Testis (tissue), 3 donors: ENCODE measurements around the gene GFRA1. TPM values are rescaled to one million over a fixed set of nuclear protein-coding genes. Genes with fewer than 3 reads are reported as not detected.

Source experiments
- DNase-seq: peaks from one replicate; pipeline ENCODE4 v3.0.0-alpha.2; 2019
- H3K27ac ChIP-seq, 2 donors: fragments of 200-600 bp; sonication (generic); one replicate each; pipeline ENCODE4 v1.5.1; 2019
- H3K27me3 ChIP-seq: fragments of 200-600 bp; sonication (generic); one replicate; pipeline ENCODE4 v1.5.1; 2019
- H3K36me3 ChIP-seq: fragments of 200-600 bp; sonication (generic); one replicate; pipeline ENCODE4 v1.5.1; 2017; ENCODE audit warnings: low read depth; ENCODE audit errors: missing control alignments
- H3K4me1 ChIP-seq: fragments of 200-600 bp; sonication (generic); one replicate; pipeline ENCODE4 v1.5.1; 2019
- H3K4me3 ChIP-seq, 2 donors: fragments of 200-600 bp; sonication (generic); one replicate each; pipeline ENCODE4 v1.5.1; 2017 to 2019
- H3K9me3 ChIP-seq: fragments of 200-600 bp; sonication (generic); one replicate; pipeline ENCODE4 v1.5.1; 2017
- CTCF ChIP-seq, 3 experiments: fragments of 450-650 bp in 2 of 3; fragments of 200-600 bp in 1 of 3; sonication (generic) in 1 of 3; IDR thresholded peaks; one replicate each; pipeline ENCODE4 v1.5.1; 2016 to 2019; ENCODE audit warnings: antibody characterized with exemption in 3 of 3, mild to moderate bottlenecking in 2 of 3, moderate library complexity in 1 of 3
- POLR2A ChIP-seq: fragments of 450-650 bp; IDR thresholded peaks from one replicate; pipeline ENCODE4 v1.6.1; 2017; ENCODE audit warnings: antibody characterized with exemption, mild to moderate bottlenecking, moderate library complexity
- WGBS, 2 donors: methylation state at CpG; one replicate each; pipeline ENCODE4 v1.1.5; 2018; 5-methylcytosine and 5-hydroxymethylcytosine counted together
- intact Hi-C: fragments of 100-400 bp; cut with DNase I; formaldehyde crosslinking; loops from one replicate; pipeline ENCODE4 v1.15.1; 2023; ENCODE audit warnings: low total_unique reads
- polyA plus RNA-seq: library from polyadenylated mRNA; stranded (reverse); fragments of 350-450 nt; fragmentation: Illumina TruSeq; extraction: RNeasy Lipid Tissue Mini Kit (QIAGEN cat#74804); gene quantifications from one replicate; pipeline ENCODE4 v1.2.3, GENCODE V29; 2014; ENCODE audit warnings: low read depth, low replicate concordance; ENCODE audit not compliant: insufficient read depth
- total RNA-seq, 2 donors: library from RNA; depleted of rRNA; stranded (reverse); fragments of >200 nt; gene quantifications; one replicate each; pipeline ENCODE4 v1.2.3, GENCODE V29; 2016

GFRA1 gene
- total and polyA plus RNA-seq, 3 donors from 2014 or later: 8.6 to 23.8 (median 17.7) TPM

- intact Hi-C loops: no loop called here
- no peak for DNase-seq
- Histone ChIP-seq H3K9me3 (no peaks in the 10 kb centered on the region), H3K27ac (no peak overlapping the region), H3K4me1 (no peaks in the 10 kb centered on the region), H3K27me3 (no peaks in the 10 kb centered on the region), H3K36me3 (no peaks in the 10 kb centered on the region), H3K4me3 (no peak overlapping the region)
- TF ChIP-seq POLR2A (no peak), CTCF (IDR thresholded peaks at IDR 0.05) (no peak)
- 86 to 88% methylated on average over 3 of the region's 3 CpGs for WGBS, 2 donors
Measured at GRCh38 chr10:116076621-116077020, 196.4 kb downstream of the GFRA1 start.

- intact Hi-C loops: no loop called here
- Histone ChIP-seq H3K4me1 (no peaks in the 10 kb centered on the region), H3K36me3 (no peaks in the 10 kb centered on the region), H3K27ac (no peak overlapping the region), H3K27me3 (no peaks in the 10 kb centered on the region), H3K9me3 (no peaks in the 10 kb centered on the region), H3K4me3 (no peak overlapping the region)
- no peak for TF ChIP-seq CTCF (IDR thresholded peaks at IDR 0.05)
- TF ChIP-seq POLR2A: no peak
- WGBS, 2 donors: 76 to 77% methylated on average over 7 of the region's 7 CpGs
- DNase-seq: no peak
Measured at GRCh38 chr10:116073510-116073909, 199.5 kb downstream of the GFRA1 start.

GRCh38 chr10:116073001-116073400 is 200.0 kb downstream of the GFRA1 start:
- Histone ChIP-seq H3K9me3 (no peaks in the 10 kb centered on the region), H3K27ac (no peak overlapping the region), H3K4me1 (no peaks in the 10 kb centered on the region), H3K4me3 (no peak overlapping the region), H3K27me3 (no peaks in the 10 kb centered on the region), H3K36me3 (no peaks in the 10 kb centered on the region)
- 85% methylated on average over 5 of the region's 5 CpGs for WGBS, 2 donors
- no peak for DNase-seq
- intact Hi-C loops: no loop called here
- TF ChIP-seq CTCF (IDR thresholded peaks at IDR 0.05) (no peak), POLR2A (no peak)

GRCh38 chr10:116071453-116072148 is 201.4 kb downstream of the GFRA1 start:
- TF ChIP-seq POLR2A (no peak), CTCF (IDR thresholded peaks at IDR 0.05) (no peak)
- DNase-seq: no peak
- 85 to 95% methylated on average over 5 of the region's 5 CpGs for WGBS, 2 donors
- Histone ChIP-seq H3K4me1 (no peaks in the 10 kb centered on the region), H3K4me3 (no peak overlapping the region), H3K9me3 (no peaks in the 10 kb centered on the region), H3K27me3 (no peaks in the 10 kb centered on the region), H3K36me3 (no peaks in the 10 kb centered on the region), H3K27ac (no peak overlapping the region)
- intact Hi-C loops: no loop called here

- H3K27me3 ChIP-seq: no peaks in the 10 kb centered on the region
- H3K27ac ChIP-seq: no peak overlapping the region
- no peak overlapping the region for H3K4me3 ChIP-seq
- TF ChIP-seq CTCF (IDR thresholded peaks at IDR 0.05) (no peak), POLR2A (no peak)
- H3K36me3 ChIP-seq: no peaks in the 10 kb centered on the region
- 89 to 90% methylated on average over 5 of the region's 5 CpGs for WGBS, 2 donors
- H3K4me1 ChIP-seq: no peaks in the 10 kb centered on the region
- no peak for DNase-seq
- no peaks in the 10 kb centered on the region for H3K9me3 ChIP-seq
- intact Hi-C loops: no loop called here
Measured at GRCh38 chr10:116070743-116071320, 202.2 kb downstream of the GFRA1 start.
